H9 (cell line): ENCODE measurements around the gene ZFP69B. TPM values are rescaled to one million over a fixed set of nuclear protein-coding genes. Genes with fewer than 3 reads are reported as not detected.
A peak's percentile ranks its signal among the peaks of the same experiment; 100 is the strongest.

Experiments used
- DNase-seq: peaks from one replicate; pipeline ENCODE4 v3.0.0-alpha.2; 2017
- H2AFZ ChIP-seq: one replicate; pipeline ENCODE4 v1.6.1; 2013; ENCODE audit warnings: mild to moderate bottlenecking, low read length, control low read depth, moderate library complexity
- H2AK5ac ChIP-seq: 2 replicates; pipeline ENCODE4 v1.6.1; 2013; ENCODE audit warnings: low read length, control low read depth, mixed read lengths; ENCODE audit not compliant: insufficient read length
- H2BK120ac ChIP-seq: one replicate; pipeline ENCODE4 v1.6.1; 2013; ENCODE audit warnings: low read depth, mild to moderate bottlenecking, low read length, control low read depth, inconsistent platforms; ENCODE audit not compliant: poor library complexity, severe bottlenecking
- H2BK12ac ChIP-seq: 2 replicates; pipeline ENCODE4 v1.6.1; 2013; ENCODE audit warnings: low read length, control low read depth, mixed read lengths, low read depth; ENCODE audit not compliant: insufficient read length
- H2BK15ac ChIP-seq: 2 replicates; pipeline ENCODE4 v1.6.1; 2013; ENCODE audit warnings: low read depth, low read length, control low read depth
- H2BK20ac ChIP-seq: one replicate; pipeline ENCODE4 v1.6.1; 2013; ENCODE audit warnings: low read depth, mild to moderate bottlenecking, low read length, control low read depth, inconsistent platforms; ENCODE audit not compliant: poor library complexity, severe bottlenecking
- H2BK5ac ChIP-seq: 2 replicates; pipeline ENCODE4 v1.6.1; 2013; ENCODE audit warnings: low read length, control low read depth, mixed read lengths; ENCODE audit not compliant: insufficient read length
- H3K14ac ChIP-seq: 2 replicates; pipeline ENCODE4 v1.6.1; 2013; ENCODE audit warnings: low read length, control low read depth; ENCODE audit not compliant: insufficient read depth
- H3K18ac ChIP-seq: 2 replicates; pipeline ENCODE4 v1.6.1; 2013; ENCODE audit warnings: low read depth, mild to moderate bottlenecking, mixed read lengths, low read length, control low read depth; ENCODE audit not compliant: insufficient read length
- H3K23ac ChIP-seq: 2 replicates; pipeline ENCODE4 v1.6.1; 2013; ENCODE audit warnings: low read length, control low read depth, mixed read lengths, low read depth; ENCODE audit not compliant: insufficient read length
- H3K23me2 ChIP-seq: 2 replicates; pipeline ENCODE4 v1.6.1; 2013; ENCODE audit warnings: low read depth, mild to moderate bottlenecking, mixed read lengths, low read length, control low read depth; ENCODE audit not compliant: insufficient read length, poor library complexity, severe bottlenecking
- H3K27ac ChIP-seq: 2 replicates; pipeline ENCODE4 v1.5.1; 2013; ENCODE audit warnings: low read length, control low read depth, mixed read lengths, low read depth; ENCODE audit not compliant: insufficient read length
- H3K27me3 ChIP-seq: 2 replicates; pipeline ENCODE4 v1.6.1; 2013; ENCODE audit warnings: low read length, control low read depth, inconsistent platforms; ENCODE audit not compliant: insufficient read depth
- H3K4ac ChIP-seq: 2 replicates; pipeline ENCODE4 v1.6.1; 2013; ENCODE audit warnings: low read depth, mild to moderate bottlenecking, control low read depth, inconsistent platforms, low read length, moderate library complexity
- H3K4me1 ChIP-seq: 2 replicates; pipeline ENCODE4 v1.6.1; 2013; ENCODE audit warnings: low read length, control low read depth, inconsistent platforms; ENCODE audit not compliant: insufficient read depth
- H3K4me2 ChIP-seq: 2 replicates; pipeline ENCODE4 v1.6.1; 2013; ENCODE audit warnings: low read length, control low read depth, mixed read lengths; ENCODE audit not compliant: insufficient read length, insufficient read depth
- H3K56ac ChIP-seq: 2 replicates; pipeline ENCODE4 v1.6.1; 2013; ENCODE audit warnings: low read depth, mild to moderate bottlenecking, mixed read lengths, low read length, control low read depth; ENCODE audit not compliant: insufficient read length
- H3K79me1 ChIP-seq: 2 replicates; pipeline ENCODE4 v1.6.1; 2013; ENCODE audit warnings: low read depth, mild to moderate bottlenecking, moderate library complexity, low read length, control low read depth, inconsistent platforms; ENCODE audit not compliant: insufficient read depth, poor library complexity, severe bottlenecking
- H3K79me2 ChIP-seq: 2 replicates; pipeline ENCODE4 v1.6.1; 2013; ENCODE audit warnings: low read length, control low read depth, inconsistent platforms; ENCODE audit not compliant: insufficient read depth
- H3K9ac ChIP-seq: 2 replicates; pipeline ENCODE4 v1.6.1; 2013; ENCODE audit warnings: low read length, control low read depth, mixed read lengths; ENCODE audit not compliant: insufficient read length; ENCODE audit errors: extremely low read depth
- H3K9me3 ChIP-seq: one replicate; pipeline ENCODE4 v1.6.1; 2013; ENCODE audit warnings: low read depth, low read length, inconsistent platforms; ENCODE audit not compliant: control insufficient read depth
- H3T11ph ChIP-seq: one replicate; pipeline ENCODE4 v1.6.1; 2013; ENCODE audit warnings: mild to moderate bottlenecking, low read length, control low read depth, inconsistent platforms
- H4K20me1 ChIP-seq: one replicate; pipeline ENCODE4 v1.6.1; 2013; ENCODE audit not compliant: control insufficient read depth, insufficient read length, insufficient read depth
- H4K5ac ChIP-seq: 2 replicates; pipeline ENCODE4 v1.6.1; 2013; ENCODE audit warnings: low read depth, mild to moderate bottlenecking, mixed read lengths, low read length, control low read depth; ENCODE audit not compliant: insufficient read length
- H4K8ac ChIP-seq: replicated peaks from 2 replicates; pipeline ENCODE4 v1.6.1; 2013; ENCODE audit warnings: low read length, control low read depth, mixed read lengths, low read depth; ENCODE audit not compliant: insufficient read length
- H4K91ac ChIP-seq: 2 replicates; pipeline ENCODE4 v1.6.1; 2013; ENCODE audit warnings: low read depth, mild to moderate bottlenecking, moderate library complexity, mixed read lengths, low read length, control low read depth; ENCODE audit not compliant: insufficient read length
- H3K27ac Mint-ChIP-seq, 3 experiments: 2 replicates in 2 of 3; 3 replicates in 1 of 3; pipeline ENCODE4 v1.8.0; 2020 to 2021; ENCODE audit warnings: mixed read lengths in 3 of 3, mild to moderate bottlenecking in 1 of 3, moderate library complexity in 1 of 3
- H3K27me3 Mint-ChIP-seq: 2 replicates; pipeline ENCODE4 v1.8.0; 2021; ENCODE audit warnings: low read depth, mild to moderate bottlenecking, moderate library complexity, mixed read lengths
- H3K36me3 Mint-ChIP-seq, 3 experiments: 2 replicates in 2 of 3; 3 replicates in 1 of 3; pipeline ENCODE4 v1.8.0; 2020 to 2021; ENCODE audit warnings: low read depth in 3 of 3, mixed read lengths in 3 of 3; ENCODE audit not compliant: insufficient read depth in 1 of 3
- H3K4me1 Mint-ChIP-seq, 2 experiments: 2 replicates each; pipeline ENCODE4 v1.8.0; 2020; ENCODE audit warnings: mixed read lengths in 2 of 2
- H3K4me3 Mint-ChIP-seq, 2 experiments: 2 replicates in 1 of 2; 3 replicates in 1 of 2; pipeline ENCODE4 v1.8.0; 2020 to 2021; ENCODE audit warnings: mild to moderate bottlenecking in 2 of 2, mixed read lengths in 2 of 2, moderate library complexity in 1 of 2
- H3K9me3 Mint-ChIP-seq, 2 experiments: 2 replicates in 1 of 2; 3 replicates in 1 of 2; pipeline ENCODE4 v1.8.0; 2020; ENCODE audit warnings: mild to moderate bottlenecking in 2 of 2, mixed read lengths in 2 of 2, moderate library complexity in 1 of 2
- WGBS: extraction: QIAGEN DNeasy Blood & Tissue Kit; methylation state at CpG from one replicate; pipeline ENCODE4 v1.1.7; 2013; ENCODE audit warnings: missing lambda C conversion rate, low lambda C conversion rate, mixed read lengths; ENCODE audit not compliant: insufficient read length; ENCODE audit errors: extremely low coverage; 5-methylcytosine and 5-hydroxymethylcytosine counted together
- total RNA-seq: library from RNA; stranded (reverse); gene quantifications from 2 replicates; pipeline ENCODE4 v1.2.1, GENCODE V29; 2021
- TF ChIP-seq, protein P1 (sequence below): fragments of 200-600 bp; sonication (generic); conservative IDR thresholded peaks from 3 replicates; pipeline ENCODE4 v1.8.0; 2021; ENCODE audit warnings: antibody characterized with exemption, mild to moderate bottlenecking

Gene ZFP69B
- total RNA-seq, 1 experiment from 2014 or later, result 16.2 TPM

DNA sequence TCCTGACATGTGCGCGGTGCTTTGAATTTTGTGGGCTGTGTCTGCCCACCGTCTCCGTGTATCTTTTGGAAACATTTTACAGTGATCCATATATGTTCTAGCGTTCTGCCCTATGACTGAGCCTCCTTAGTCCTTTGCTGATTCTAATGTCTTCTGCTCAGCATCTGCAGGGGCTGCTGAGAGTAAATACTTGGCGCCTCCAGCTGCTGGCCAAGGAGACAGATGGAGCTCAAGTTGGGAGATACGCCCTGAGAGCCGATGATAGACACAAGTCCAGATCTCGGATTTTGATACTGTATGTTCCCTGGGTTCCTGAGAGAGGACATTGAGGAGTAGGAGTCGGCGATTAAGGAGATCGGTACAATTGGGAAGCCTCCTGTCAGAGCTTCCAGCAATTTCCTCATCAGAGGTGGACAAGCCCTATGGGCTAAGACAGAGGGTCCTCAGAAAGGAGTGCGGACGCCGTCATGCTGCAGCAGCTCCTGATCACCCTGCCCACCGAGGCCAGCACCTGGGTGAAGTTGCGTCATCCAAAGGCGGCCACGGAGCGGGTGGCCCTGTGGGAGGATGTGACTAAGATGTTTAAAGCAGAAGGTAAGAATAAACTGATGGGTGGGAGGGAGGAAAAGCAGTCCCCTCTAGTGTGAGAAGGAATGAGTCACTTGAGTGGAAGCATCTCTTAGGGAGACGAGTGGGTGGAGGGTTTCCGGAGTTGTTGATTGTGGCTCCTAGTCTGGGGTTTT lies 390 bp downstream of the ZFP69B start:
- Histone ChIP-seq H2BK20ac (no peak overlapping the region), H3K23me2 (peaks cover 15% of the 10 kb centered on the region), H3K18ac (peak overlapping the region; percentile 60), H3K79me1 (no peaks in the 10 kb centered on the region), H4K5ac (no peak overlapping the region), H2BK120ac (no peak overlapping the region), H3K27ac (peak overlapping the region; percentile 48), H3K23ac (no peak overlapping the region), H3K9ac (peak overlapping the region; percentile 77), H3K56ac (no peak overlapping the region), H2BK12ac (no peak overlapping the region), H3K14ac (peak overlapping the region; percentile 90; the same call in 1 of the 2 replicates), H4K20me1 (no peaks in the 10 kb centered on the region), H2BK15ac (no peak overlapping the region), H2AFZ (no peak overlapping the region), H3K27me3 (no peaks in the 10 kb centered on the region), H3T11ph (no peak overlapping the region), H3K4me2 (peak overlapping the region; percentile 90), H3K4ac (no peak overlapping the region; the same call in 1 of the 2 replicates), H4K8ac (no peak overlapping the region), H2AK5ac (no peak overlapping the region), H3K9me3 (peaks cover 3% of the 10 kb centered on the region), H3K79me2 (no peaks in the 10 kb centered on the region; the same call in 1 of the 2 replicates), H4K91ac (no peak overlapping the region), H2BK5ac (no peak overlapping the region), H3K4me1 (no peaks in the 10 kb centered on the region; the same call in 1 of the 2 replicates)
- TF ChIP-seq, protein P1, sequence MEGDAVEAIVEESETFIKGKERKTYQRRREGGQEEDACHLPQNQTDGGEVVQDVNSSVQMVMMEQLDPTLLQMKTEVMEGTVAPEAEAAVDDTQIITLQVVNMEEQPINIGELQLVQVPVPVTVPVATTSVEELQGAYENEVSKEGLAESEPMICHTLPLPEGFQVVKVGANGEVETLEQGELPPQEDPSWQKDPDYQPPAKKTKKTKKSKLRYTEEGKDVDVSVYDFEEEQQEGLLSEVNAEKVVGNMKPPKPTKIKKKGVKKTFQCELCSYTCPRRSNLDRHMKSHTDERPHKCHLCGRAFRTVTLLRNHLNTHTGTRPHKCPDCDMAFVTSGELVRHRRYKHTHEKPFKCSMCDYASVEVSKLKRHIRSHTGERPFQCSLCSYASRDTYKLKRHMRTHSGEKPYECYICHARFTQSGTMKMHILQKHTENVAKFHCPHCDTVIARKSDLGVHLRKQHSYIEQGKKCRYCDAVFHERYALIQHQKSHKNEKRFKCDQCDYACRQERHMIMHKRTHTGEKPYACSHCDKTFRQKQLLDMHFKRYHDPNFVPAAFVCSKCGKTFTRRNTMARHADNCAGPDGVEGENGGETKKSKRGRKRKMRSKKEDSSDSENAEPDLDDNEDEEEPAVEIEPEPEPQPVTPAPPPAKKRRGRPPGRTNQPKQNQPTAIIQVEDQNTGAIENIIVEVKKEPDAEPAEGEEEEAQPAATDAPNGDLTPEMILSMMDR, result no peak
- Mint-ChIP-seq H3K36me3 (peaks cover 33 to 51% (median 45%) of the 10 kb centered on the region in 3 experiments), H3K9me3 (peaks cover 36 to 44% of the 10 kb centered on the region in 2 experiments), H3K4me3 (peak overlapping the region; percentile 82 to 88), H3K27me3 (no peaks in the 10 kb centered on the region), H3K4me1 (peaks cover 20% of the 10 kb centered on the region in 2 experiments), H3K27ac (peak overlapping the region; percentile 25 to 96 (median 36); a peak in 4 of 7 replicates)
- WGBS, result no CpG with 5 or more reads among the region's 22 CpGs
- DNase-seq, result peak; percentile 52
